Choroid plexus epithelial cell (primary cell): ENCODE results near the gene RNF149.

Source experiments
- DNase-seq: peaks from one replicate; pipeline ENCODE4 v3.0.0-alpha.2; 2010; ENCODE audit warnings: low read depth
- H3K4me3 ChIP-seq: 2 replicates; pipeline ENCODE4 v1.5.1; 2011; ENCODE audit warnings: low read depth, mild to moderate bottlenecking, control low read depth, low read length, moderate library complexity
- TF ChIP-seq, protein P1 (sequence below): conservative IDR thresholded peaks from 2 replicates; pipeline ENCODE4 v1.5.1; 2011; ENCODE audit warnings: low read depth, mild to moderate bottlenecking, control low read depth, inconsistent platforms, low read length, moderate library complexity

The RNF149 gene

DNA sequence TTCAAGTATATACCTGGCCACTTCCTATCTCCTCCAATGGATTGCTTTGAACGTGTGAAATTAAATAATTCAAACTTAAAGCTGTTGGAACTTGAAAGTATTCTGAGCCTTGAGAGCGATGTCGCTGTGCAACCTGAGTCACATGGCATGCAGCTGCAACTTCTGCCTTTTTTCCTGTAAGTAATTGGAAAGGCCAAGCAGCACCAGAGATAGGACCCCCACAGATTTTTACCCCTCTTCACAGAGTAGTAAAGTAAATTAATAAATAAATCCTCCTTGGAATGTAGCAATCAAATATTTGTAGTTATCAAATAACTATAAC lies 3.2 kb upstream of the RNF149 start:
- DNase-seq: no peak
- no peak overlapping the region for H3K4me3 ChIP-seq
- TF ChIP-seq, protein P1, sequence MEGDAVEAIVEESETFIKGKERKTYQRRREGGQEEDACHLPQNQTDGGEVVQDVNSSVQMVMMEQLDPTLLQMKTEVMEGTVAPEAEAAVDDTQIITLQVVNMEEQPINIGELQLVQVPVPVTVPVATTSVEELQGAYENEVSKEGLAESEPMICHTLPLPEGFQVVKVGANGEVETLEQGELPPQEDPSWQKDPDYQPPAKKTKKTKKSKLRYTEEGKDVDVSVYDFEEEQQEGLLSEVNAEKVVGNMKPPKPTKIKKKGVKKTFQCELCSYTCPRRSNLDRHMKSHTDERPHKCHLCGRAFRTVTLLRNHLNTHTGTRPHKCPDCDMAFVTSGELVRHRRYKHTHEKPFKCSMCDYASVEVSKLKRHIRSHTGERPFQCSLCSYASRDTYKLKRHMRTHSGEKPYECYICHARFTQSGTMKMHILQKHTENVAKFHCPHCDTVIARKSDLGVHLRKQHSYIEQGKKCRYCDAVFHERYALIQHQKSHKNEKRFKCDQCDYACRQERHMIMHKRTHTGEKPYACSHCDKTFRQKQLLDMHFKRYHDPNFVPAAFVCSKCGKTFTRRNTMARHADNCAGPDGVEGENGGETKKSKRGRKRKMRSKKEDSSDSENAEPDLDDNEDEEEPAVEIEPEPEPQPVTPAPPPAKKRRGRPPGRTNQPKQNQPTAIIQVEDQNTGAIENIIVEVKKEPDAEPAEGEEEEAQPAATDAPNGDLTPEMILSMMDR: no peak

DNA sequence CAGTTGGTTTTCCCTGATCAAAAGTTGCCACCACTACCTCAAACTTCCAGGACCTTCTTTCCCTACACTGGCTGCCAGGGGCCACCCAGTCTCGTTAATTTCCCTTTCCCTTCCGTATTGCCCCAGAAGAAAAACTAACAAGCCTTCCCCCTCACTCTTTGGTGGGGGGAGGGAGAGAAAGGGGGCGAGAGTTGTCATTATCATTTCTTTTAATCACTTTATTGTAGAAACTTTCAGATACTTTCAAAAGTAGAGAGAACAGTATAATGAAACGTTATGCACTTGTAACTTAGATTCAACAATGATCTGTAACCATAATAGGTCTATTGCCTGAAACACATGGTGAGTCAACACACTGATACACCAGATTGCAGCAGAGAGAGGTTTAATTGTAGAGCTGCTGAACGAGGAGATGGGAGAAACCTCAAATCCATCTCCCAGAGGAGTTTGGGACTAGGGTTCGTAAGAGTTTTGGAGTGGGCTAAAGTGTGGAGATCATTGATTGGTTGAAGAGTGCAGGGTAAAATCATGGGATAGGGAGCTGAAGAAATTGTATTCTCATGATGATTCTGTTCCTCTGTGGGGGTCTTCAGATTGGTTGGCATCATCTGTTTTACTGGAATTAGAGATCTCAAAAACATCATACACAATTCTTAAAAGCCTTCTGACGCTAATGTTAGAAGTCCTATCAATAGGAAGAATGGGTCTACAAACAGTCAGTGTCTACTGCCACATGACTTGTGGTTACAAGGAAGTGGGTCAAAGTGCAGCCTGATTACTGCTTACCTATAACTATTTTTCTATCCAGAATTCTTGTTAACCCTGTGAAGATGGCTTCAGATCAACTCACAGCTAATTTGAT lies 2.6 kb upstream of the RNF149 start:
- no peak for DNase-seq
- TF ChIP-seq, protein P1: no peak
- no peak overlapping the region for H3K4me3 ChIP-seq

DNA sequence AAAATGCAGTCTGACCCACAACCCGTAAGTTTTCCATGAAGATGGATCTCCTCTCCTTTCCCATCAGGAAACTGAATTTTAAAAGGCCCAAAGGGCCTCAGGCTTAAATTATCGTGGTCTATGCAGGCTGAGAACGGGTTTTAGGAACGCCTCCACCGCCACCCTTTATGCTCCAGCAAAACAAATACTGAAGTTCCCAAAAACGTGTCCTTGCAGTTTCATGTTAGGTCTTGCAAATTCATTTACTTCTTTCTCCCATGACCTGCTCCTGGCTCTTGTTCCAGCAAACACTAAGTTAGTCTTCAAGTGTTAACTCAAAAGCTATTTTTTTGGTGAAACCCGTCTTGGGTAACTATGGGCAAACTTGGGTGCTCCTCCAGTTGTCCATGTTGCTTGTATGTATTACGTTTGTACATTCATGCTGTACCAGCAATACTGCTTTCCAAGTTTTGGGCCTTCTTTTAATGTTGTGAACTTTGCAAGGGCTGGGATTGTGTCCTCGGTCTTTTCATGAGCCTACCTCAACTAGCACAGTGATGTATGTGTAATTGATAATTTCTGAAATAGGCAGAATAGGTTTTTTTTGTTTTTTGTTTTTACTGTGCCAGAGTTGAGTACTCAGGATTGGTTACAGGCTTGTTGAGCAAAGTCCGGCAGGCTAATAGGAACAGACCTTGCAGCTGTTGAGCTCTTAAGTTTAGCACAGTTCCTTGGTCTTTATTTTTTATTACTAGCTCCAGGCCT lies 1.8 kb upstream of the RNF149 start:
- TF ChIP-seq, protein P1: no peak
- H3K4me3 ChIP-seq: no peak overlapping the region
- no peak for DNase-seq

DNA sequence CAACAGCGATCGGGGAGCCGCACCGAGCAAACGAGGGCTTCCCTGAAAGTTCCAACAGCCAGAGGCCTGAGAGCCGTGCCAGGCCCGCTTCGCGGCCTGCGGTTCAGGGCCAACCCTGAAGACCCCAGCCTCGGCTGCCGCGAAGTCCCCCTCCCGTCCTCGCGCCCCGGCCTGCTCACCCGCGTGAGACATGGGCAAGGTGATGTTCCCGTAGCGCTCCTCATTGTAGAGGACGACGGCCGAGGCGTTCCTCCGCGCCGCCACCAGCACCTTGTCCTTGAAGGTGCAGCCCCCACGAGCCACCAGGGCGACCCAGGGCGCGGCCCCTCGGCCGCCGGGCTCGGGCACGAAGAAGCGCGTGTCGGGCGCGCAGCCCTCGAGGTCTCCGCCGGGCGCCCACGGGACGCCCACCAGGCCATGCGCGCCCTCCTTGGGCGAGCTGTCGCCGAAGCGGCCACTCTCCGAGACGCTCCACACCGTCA lies 510 bp downstream of the RNF149 start:
- DNase-seq: peak; percentile 16
- peak overlapping the region; percentile 85 for H3K4me3 ChIP-seq
- TF ChIP-seq, protein P1: no peak

DNA sequence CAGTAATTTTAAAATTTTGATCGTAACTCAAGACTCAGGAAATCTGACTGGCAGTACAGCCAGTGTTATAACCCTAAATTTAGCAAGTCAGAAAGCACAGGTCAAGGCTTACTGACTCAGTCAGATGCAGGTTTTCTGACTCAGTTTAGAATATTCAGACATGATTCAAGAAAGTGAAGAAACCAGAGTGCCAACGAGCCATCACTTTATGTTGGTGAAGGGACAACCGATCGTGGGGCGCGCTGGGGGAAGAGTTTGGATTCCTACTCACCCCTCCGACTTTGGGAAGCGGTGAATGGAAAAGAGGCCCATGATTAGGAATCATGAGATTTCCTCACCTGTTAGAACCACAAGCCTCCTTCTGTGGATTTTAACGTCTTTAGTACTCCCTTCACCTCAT lies 998 bp downstream of the RNF149 start:
- H3K4me3 ChIP-seq: peak overlapping the region; percentile 85
- TF ChIP-seq, protein P1: no peak
- DNase-seq: peak; percentile 15

DNA sequence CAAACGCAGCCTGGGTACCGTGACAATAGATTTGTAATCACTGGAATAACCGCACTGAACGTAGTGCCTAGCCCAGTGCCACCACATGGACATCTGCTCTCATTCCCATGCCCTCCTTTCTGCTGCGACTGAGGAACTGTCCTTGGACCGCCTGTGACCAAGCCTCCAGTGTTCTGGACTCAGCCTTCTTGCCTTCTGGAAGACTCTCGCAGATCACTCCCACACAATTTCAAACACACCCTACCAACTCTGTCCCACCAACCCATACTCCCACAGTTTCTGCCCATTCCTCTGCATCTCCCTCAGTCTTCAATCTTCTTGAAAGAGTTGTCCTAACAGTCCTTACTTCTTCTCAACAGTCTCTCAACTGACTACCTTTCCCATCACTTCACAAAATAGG lies 2.1 kb downstream of the RNF149 start:
- TF ChIP-seq, protein P1: no peak
- no peak for DNase-seq
- peak overlapping the region; percentile 85 for H3K4me3 ChIP-seq
